MM.1S (cell line): ENCODE data around the gene CADM2.
"Not testable (repeated sequence)": the region's sequence is repeated elsewhere in the genome, so short reads cannot be mapped to it uniquely, and the experiment has no call there.

Experiments
- DNase-seq: peaks from one replicate; pipeline ENCODE4 v3.0.0-alpha.2; 2015
- H2AFZ ChIP-seq: fragments of 300-600 bp; sonication (generic); 2 replicates; pipeline ENCODE4 v1.6.0; 2016; ENCODE audit warnings: antibody characterized with exemption, low read length
- H3F3A ChIP-seq: fragments of 300-600 bp; sonication (generic); 2 replicates; pipeline ENCODE4 v1.6.1; 2016; ENCODE audit warnings: mild to moderate bottlenecking, antibody characterized with exemption, low read length, moderate library complexity, mixed read lengths; ENCODE audit not compliant: insufficient read depth
- H3K27ac ChIP-seq: fragments of 300-600 bp; sonication (generic); 2 replicates; pipeline ENCODE4 v1.5.1; 2016; ENCODE audit warnings: mild to moderate bottlenecking, low read length
- H3K27me3 ChIP-seq: fragments of 300-600 bp; sonication (generic); replicated peaks from 2 replicates; pipeline ENCODE4 v1.6.0; 2016; ENCODE audit warnings: low read length; ENCODE audit not compliant: insufficient read depth
- H3K36me3 ChIP-seq: fragments of 300-600 bp; sonication (generic); replicated peaks from 2 replicates; pipeline ENCODE4 v1.6.1; 2016; ENCODE audit warnings: mild to moderate bottlenecking, low read length, mixed read lengths; ENCODE audit not compliant: insufficient read depth
- H3K4me1 ChIP-seq: fragments of 300-600 bp; sonication (generic); 2 replicates; pipeline ENCODE4 v1.6.1; 2016; ENCODE audit warnings: low read length, mixed read lengths
- H3K4me2 ChIP-seq: fragments of 300-600 bp; sonication (generic); 2 replicates; pipeline ENCODE4 v1.6.0; 2016; ENCODE audit warnings: low read depth, low read length
- H3K4me3 ChIP-seq: fragments of 300-600 bp; sonication (generic); 2 replicates; pipeline ENCODE4 v1.5.1; 2016; ENCODE audit warnings: low read length, mixed read lengths
- H3K79me2 ChIP-seq: fragments of 300-600 bp; sonication (generic); 2 replicates; pipeline ENCODE4 v1.6.1; 2016; ENCODE audit warnings: mixed run types, low read length, mixed read lengths
- H3K9ac ChIP-seq: fragments of 300-600 bp; sonication (generic); 2 replicates; pipeline ENCODE4 v1.6.1; 2016; ENCODE audit warnings: low read length, mixed read lengths
- H3K9me2 ChIP-seq: fragments of 300-600 bp; sonication (generic); replicated peaks from 2 replicates; pipeline ENCODE4 v1.6.1; 2016; ENCODE audit warnings: mild to moderate bottlenecking, low read length, mixed read lengths; ENCODE audit not compliant: insufficient read depth
- H3K9me3 ChIP-seq: fragments of 300-600 bp; sonication (generic); replicated peaks from 2 replicates; pipeline ENCODE4 v1.6.1; 2016; ENCODE audit warnings: mild to moderate bottlenecking, low read length, mixed read lengths; ENCODE audit not compliant: insufficient read depth
- H4K20me1 ChIP-seq: fragments of 300-600 bp; sonication (generic); 2 replicates; pipeline ENCODE4 v1.6.1; 2016; ENCODE audit warnings: mild to moderate bottlenecking, low read length, moderate library complexity, mixed read lengths; ENCODE audit not compliant: insufficient read depth
- CTCF ChIP-seq: fragments of 300-600 bp; sonication (generic); IDR thresholded peaks from 2 replicates; pipeline ENCODE4 v1.5.1; 2016; ENCODE audit warnings: antibody characterized with exemption, low read length, mixed read lengths
- EZH2 ChIP-seq: fragments of 300-600 bp; sonication (generic); optimal IDR thresholded peaks from 2 replicates; pipeline ENCODE3; 2017; ENCODE audit warnings: low read depth, mild to moderate bottlenecking, antibody characterized with exemption, low read length, mixed read lengths
- EZH2phosphoT487 ChIP-seq: fragments of 300-600 bp; sonication (generic); IDR thresholded peaks from 2 replicates; pipeline ENCODE4 v1.6.1; 2018; ENCODE audit warnings: antibody characterized with exemption, low read length

Gene CADM2

GRCh38 chr3:85495602-85496001, 536.8 kb downstream of the CADM2 start:
- no peaks in the 10 kb centered on the region for H3F3A ChIP-seq
- no peak overlapping the region for H3K4me3 ChIP-seq
- H3K36me3 ChIP-seq: no peaks in the 10 kb centered on the region
- no peaks in the 10 kb centered on the region for H3K4me1 ChIP-seq
- no peaks in the 10 kb centered on the region for H3K79me2 ChIP-seq
- TF ChIP-seq EZH2phosphoT487: no peak
- no peak for TF ChIP-seq CTCF
- TF ChIP-seq EZH2: no peak
- H3K9me2 ChIP-seq: no peaks in the 10 kb centered on the region
- H3K9me3 ChIP-seq: no peaks in the 10 kb centered on the region
- no peaks in the 10 kb centered on the region for H4K20me1 ChIP-seq
- DNase-seq: no peak
- no peak overlapping the region for H3K4me2 ChIP-seq
- H3K27ac ChIP-seq: no peak overlapping the region
- no peaks in the 10 kb centered on the region for H3K27me3 ChIP-seq
- H2AFZ ChIP-seq: no peak overlapping the region
- no peak overlapping the region for H3K9ac ChIP-seq

- DNase-seq: no peak
- no peak overlapping the region for H3K4me2 ChIP-seq
- H4K20me1 ChIP-seq: no peaks in the 10 kb centered on the region
- no peak for TF ChIP-seq EZH2phosphoT487
- TF ChIP-seq CTCF: no peak
- TF ChIP-seq EZH2: no peak
- no peaks in the 10 kb centered on the region for H3K4me1 ChIP-seq
- no peak overlapping the region for H3K27ac ChIP-seq
- H3K79me2 ChIP-seq: no peaks in the 10 kb centered on the region
- H3K4me3 ChIP-seq: no peak overlapping the region
- no peaks in the 10 kb centered on the region for H3F3A ChIP-seq
- no peaks in the 10 kb centered on the region for H3K36me3 ChIP-seq
- H3K9me3 ChIP-seq: no peaks in the 10 kb centered on the region
- H2AFZ ChIP-seq: no peak overlapping the region
- no peak overlapping the region for H3K9ac ChIP-seq
- no peaks in the 10 kb centered on the region for H3K9me2 ChIP-seq
- H3K27me3 ChIP-seq: no peaks in the 10 kb centered on the region
Measured at GRCh38 chr3:85498177-85498576, 539.4 kb downstream of the CADM2 start.

GRCh38 chr3:85502148-85502875, 543.5 kb downstream of the CADM2 start:
- Histone ChIP-seq H3K79me2 (no peaks in the 10 kb centered on the region), H3K4me2 (no peak overlapping the region), H3K9me3 (no peaks in the 10 kb centered on the region), H3F3A (no peaks in the 10 kb centered on the region), H3K36me3 (no peaks in the 10 kb centered on the region), H3K4me1 (no peaks in the 10 kb centered on the region), H3K9me2 (no peaks in the 10 kb centered on the region), H3K9ac (no peak overlapping the region), H4K20me1 (no peaks in the 10 kb centered on the region), H3K27me3 (no peaks in the 10 kb centered on the region), H2AFZ (no peak overlapping the region), H3K27ac (no peak overlapping the region), H3K4me3 (no peak overlapping the region)
- no peak for DNase-seq
- TF ChIP-seq EZH2: no peak
- no peak for TF ChIP-seq CTCF
- TF ChIP-seq EZH2phosphoT487: no peak

GRCh38 chr3:85504129-85504784, 545.5 kb downstream of the CADM2 start:
- not testable (repeated sequence) for H3K4me1 ChIP-seq, H3K9me3 ChIP-seq, H3K4me3 ChIP-seq, H3F3A ChIP-seq, H3K36me3 ChIP-seq, H2AFZ ChIP-seq, H3K9ac ChIP-seq, H3K4me2 ChIP-seq, H3K27ac ChIP-seq, DNase-seq, H3K79me2 ChIP-seq, H3K27me3 ChIP-seq, H4K20me1 ChIP-seq, H3K9me2 ChIP-seq

GRCh38 chr3:85504785-85505511, 546.2 kb downstream of the CADM2 start:
- H3K4me3 ChIP-seq: not testable (repeated sequence)

More at GRCh38 chr3:85504785-85505511, 546.2 kb downstream of the CADM2 start:
- not testable (repeated sequence) for H3K27ac ChIP-seq, H3F3A ChIP-seq, H3K9ac ChIP-seq, H4K20me1 ChIP-seq, H3K79me2 ChIP-seq, H3K9me2 ChIP-seq, H3K9me3 ChIP-seq, H2AFZ ChIP-seq, H3K27me3 ChIP-seq, DNase-seq, H3K36me3 ChIP-seq, H3K4me1 ChIP-seq, H3K4me2 ChIP-seq
